NB4 (cell line): ENCODE data around the gene SETD3.
A peak's percentile ranks its signal among the peaks of the same experiment; 100 is the strongest.

Experiments used
- DNase-seq: peaks from one replicate; pipeline ENCODE4 v3.0.0; 2010; ENCODE audit warnings: low read depth
- H3K4me3 ChIP-seq: one replicate; pipeline ENCODE4 v1.5.1; 2011; ENCODE audit warnings: mild to moderate bottlenecking, low read depth, low read length, moderate library complexity
- MYC ChIP-seq: IDR thresholded peaks from 2 replicates; pipeline ENCODE4 v1.6.1; 2011; ENCODE audit warnings: low read depth, low read length
- POLR2A ChIP-seq: IDR thresholded peaks from 2 replicates; pipeline ENCODE4 v1.6.1; 2011; ENCODE audit warnings: mild to moderate bottlenecking; ENCODE audit not compliant: insufficient read length; ENCODE audit errors: extremely low read depth
- TF ChIP-seq, protein P1 (sequence below): IDR thresholded peaks from 2 replicates; pipeline ENCODE4 v1.6.1; 2011; ENCODE audit warnings: low read depth, low read length
- TF ChIP-seq, protein P2 (sequence below): IDR thresholded peaks from one replicate; pipeline ENCODE4 v1.5.1; 2012; ENCODE audit warnings: low read depth, low read length

SETD3 gene

DNA sequence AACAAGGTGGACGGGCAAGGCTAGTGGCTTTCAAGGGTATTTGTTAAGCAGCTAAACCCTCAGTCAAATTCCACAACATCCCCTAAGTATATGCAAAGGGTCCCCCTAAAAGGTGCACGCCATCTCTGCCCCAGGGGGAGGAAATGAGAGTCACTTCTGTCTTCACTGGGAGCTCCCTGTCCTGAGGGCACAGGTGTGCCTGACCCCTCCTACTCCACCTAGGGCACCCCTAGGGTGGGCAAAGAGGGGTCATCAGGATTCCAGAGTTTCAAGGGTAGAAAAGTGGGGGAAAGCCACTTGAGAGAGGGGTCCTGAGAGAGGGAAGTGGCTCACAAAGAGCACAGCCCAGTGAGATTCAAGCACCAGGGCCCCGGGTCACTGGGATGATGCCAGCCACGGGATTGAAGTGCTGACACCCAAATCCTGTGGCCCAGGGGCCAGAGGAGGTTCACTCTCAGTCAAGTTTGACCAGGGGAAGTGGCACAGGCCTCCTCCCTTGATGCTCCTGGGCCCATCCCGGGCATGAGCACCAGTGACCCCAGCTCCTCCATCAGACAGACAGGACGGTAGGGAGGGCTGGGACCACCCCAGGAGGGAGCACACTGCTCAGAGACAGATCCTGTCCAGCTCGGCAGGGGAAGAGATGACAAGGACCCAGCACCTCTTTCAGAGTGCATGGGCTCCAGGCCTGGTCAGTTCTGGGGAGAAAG, 126.3 kb downstream of the SETD3 start:
- no peak overlapping the region for H3K4me3 ChIP-seq
- no peak for DNase-seq
- TF ChIP-seq POLR2A = no peak
- TF ChIP-seq, protein P1, sequence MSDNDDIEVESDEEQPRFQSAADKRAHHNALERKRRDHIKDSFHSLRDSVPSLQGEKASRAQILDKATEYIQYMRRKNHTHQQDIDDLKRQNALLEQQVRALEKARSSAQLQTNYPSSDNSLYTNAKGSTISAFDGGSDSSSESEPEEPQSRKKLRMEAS = no peak
- no peak for TF ChIP-seq MYC
- TF ChIP-seq, protein P2, sequence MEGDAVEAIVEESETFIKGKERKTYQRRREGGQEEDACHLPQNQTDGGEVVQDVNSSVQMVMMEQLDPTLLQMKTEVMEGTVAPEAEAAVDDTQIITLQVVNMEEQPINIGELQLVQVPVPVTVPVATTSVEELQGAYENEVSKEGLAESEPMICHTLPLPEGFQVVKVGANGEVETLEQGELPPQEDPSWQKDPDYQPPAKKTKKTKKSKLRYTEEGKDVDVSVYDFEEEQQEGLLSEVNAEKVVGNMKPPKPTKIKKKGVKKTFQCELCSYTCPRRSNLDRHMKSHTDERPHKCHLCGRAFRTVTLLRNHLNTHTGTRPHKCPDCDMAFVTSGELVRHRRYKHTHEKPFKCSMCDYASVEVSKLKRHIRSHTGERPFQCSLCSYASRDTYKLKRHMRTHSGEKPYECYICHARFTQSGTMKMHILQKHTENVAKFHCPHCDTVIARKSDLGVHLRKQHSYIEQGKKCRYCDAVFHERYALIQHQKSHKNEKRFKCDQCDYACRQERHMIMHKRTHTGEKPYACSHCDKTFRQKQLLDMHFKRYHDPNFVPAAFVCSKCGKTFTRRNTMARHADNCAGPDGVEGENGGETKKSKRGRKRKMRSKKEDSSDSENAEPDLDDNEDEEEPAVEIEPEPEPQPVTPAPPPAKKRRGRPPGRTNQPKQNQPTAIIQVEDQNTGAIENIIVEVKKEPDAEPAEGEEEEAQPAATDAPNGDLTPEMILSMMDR = no peak

DNA sequence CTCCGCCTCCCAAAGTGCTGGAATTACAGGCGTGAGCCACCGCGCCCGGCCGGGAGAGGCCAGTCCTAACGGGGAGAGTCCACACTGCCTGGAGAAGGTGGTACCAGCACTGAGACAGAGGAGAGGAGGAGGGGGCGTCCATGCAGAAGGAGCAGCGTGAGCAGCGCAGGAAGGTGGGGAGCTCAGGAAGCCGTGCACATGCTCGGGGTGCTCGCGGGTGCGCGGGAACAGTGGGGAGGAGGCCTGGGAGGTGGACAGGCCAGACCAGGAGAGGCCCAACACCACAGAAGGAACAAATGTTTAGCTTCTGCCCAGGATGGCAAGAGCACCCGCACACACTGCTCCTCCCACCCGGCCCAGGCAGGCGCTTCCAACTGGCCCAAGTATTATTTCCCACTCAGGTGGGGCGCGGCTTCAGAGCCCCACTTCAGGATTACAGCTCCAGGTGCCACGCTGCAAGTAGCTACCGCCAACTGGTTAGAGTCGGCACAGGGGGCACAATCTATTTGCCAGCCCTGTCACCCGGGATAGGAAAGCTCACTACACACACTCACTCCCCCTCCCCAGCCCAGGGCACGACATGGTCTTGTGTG, 127.9 kb downstream of the SETD3 start:
- no peak overlapping the region for H3K4me3 ChIP-seq
- no peak for DNase-seq
- no peak for TF ChIP-seq MYC
- TF ChIP-seq POLR2A = no peak
- TF ChIP-seq, protein P1 = no peak
- TF ChIP-seq, protein P2 = no peak

DNA sequence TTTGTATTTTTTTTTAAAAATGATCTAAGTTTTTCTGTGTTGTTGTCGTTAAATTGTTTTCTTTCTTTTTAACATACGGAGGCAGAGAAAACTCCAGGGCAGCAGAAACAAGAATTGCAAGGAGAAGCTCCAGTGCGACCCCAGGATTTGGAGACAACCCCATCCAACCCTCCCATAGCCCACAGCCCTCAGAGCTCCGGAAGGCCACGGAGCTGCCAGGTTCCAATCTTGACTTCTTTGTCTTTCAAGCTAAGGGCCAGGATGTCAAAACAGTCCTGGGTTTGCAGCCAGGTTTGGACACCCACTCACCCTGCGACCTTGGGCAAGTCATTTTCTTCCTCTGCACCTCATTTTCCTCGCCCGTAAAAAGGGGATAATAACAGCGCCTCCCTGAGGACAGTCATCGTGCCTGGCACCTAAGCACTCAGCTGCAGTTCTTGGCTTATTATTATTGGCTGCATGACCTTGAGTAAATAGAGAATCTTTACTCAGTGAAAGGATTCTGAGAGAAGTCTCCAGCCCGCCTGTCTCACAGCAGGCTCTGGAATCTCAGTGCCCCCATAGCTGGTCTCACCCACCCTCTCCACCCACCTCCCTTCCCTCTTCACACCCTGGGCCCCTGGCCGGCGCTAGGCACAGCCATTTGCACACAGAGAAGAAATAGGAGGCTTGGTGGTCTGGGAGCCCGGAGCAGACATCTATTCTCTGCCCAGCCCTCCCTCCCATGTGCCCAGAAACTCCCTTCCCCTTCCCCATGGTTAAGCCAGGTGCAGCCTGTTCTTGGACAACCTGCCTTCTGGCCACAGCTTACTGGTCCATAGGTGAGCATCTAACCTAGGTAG, 129.3 kb downstream of the SETD3 start:
- H3K4me3 ChIP-seq = no peak overlapping the region
- TF ChIP-seq, protein P1 = no peak
- TF ChIP-seq, protein P2 = peak; percentile 10
- DNase-seq = no peak

DNA sequence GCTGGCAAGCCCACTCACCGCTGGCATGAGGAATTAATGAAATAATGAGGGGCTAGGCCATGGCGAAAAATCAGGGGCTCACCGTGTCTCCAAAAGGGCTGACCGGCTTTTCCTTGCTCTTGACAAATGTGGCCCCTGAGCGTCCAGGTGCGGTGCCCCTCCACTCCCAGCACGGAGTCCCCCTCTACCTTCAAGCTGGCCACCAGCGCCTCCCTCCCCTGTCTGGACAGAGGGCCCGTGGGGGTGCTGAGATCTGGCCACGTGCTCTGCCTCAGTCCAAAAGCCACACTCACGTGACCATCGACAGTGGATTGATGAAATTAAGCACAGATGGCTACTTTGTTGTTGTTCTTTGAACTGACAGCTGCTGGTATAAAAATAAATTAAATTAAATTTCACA, 129.9 kb downstream of the SETD3 start:
- H3K4me3 ChIP-seq = no peak overlapping the region
- DNase-seq = no peak
- TF ChIP-seq, protein P2 = no peak
- no peak for TF ChIP-seq POLR2A
- TF ChIP-seq, protein P1 = no peak
- no peak for TF ChIP-seq MYC

DNA sequence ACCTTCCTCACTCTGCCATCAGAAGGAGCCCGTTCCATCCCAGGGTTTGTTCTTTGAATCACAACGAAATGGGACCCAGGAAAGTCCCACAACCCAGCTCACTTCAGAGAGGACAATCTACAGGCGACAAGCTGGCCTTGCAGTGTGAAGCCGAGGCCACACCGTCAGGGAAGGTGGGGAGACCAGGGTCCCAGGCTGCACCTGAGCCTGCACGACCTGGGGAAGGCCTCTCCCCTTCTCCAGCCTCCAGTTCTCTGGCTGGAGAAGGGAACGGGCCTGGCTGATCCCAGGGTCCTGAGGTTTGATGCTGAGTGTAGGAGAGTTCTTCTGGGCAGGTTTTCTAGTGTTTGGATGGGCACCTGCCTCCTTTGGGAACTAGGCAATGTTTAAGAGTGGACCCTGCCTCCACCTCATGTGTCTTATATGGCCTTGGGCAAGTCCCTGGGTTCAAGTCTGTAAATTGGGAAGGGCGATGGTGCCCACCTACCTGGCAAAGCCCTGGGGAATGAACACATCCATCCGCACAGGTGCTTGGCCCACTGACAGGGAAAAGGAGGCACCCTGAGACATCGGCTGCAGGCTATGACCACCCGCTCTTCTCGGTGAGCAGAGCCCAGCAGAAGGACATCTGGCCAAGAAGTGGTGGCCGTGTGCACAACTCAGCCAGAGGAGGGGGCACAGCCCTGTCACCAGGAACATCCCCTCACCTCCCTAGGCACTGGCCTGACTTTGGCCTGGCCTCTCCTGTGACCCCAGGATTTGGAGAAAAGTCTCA, 130.8 kb downstream of the SETD3 start:
- H3K4me3 ChIP-seq = no peak overlapping the region
- DNase-seq = no peak
- TF ChIP-seq, protein P2 = no peak
- TF ChIP-seq POLR2A = no peak
- TF ChIP-seq, protein P1 = no peak
- no peak for TF ChIP-seq MYC
